Measurements from ENCODE around the gene FGF18.

Gene FGF18

GRCh38 chr5:171450423-171451331 is 31.2 kb downstream of the FGF18 start:
- no peak for DNase-seq (ENCODE audit: low spot score)
- TF ChIP-seq CTCF (IDR thresholded peaks at IDR 0.05; ENCODE audit: borderline replicate concordance, control extremely low read depth, extremely low read depth, insufficient read depth, missing control alignments) = no peak
- in situ Hi-C loops (cut with MboI; ENCODE audit: low sequenced_read_pairs, unreplicated experiment) = no loop called here

GRCh38 chr5:171451421-171451820 is 32.0 kb downstream of the FGF18 start:
- TF ChIP-seq CTCF (IDR thresholded peaks at IDR 0.05; ENCODE audit: borderline replicate concordance, control extremely low read depth, extremely low read depth, insufficient read depth, missing control alignments) = no peak
- no peak for DNase-seq (ENCODE audit: low spot score)
- in situ Hi-C loops (cut with MboI; ENCODE audit: low sequenced_read_pairs, unreplicated experiment) = no loop called here

DNA sequence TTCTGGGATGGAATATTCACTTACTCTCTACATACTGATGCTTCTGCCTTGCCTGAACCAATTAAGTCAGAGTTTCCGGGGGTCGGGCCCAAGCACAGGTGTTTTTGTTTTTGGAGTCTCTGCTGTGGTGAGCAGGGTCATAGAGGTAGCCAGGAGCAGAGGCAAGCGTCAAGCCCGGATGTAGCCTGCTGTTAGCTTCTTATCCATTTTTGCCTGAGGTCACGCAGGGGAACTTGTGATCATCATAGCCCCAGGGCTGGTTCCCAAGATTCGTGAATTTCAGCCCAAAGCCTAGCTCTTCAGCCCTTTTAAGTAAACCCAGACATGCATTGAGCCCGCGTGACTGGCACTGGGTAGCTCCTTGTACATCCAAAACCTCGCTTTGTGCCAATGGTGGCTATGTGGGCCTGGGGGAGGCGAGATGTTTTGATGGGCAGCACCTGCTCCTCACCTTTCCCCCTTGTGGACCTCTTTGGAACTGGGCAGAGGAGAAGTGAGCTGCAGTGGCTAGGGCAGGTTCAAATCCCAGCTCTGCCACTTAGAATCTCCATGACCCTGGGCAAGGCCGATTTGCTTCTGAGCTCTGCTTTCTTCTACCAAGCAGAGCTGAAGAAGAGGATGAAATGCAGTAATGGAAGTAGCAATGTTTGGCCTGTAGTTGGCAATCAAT is 33.7 kb downstream of the FGF18 start:
- no peak for TF ChIP-seq CTCF (IDR thresholded peaks at IDR 0.05; ENCODE audit: borderline replicate concordance, control extremely low read depth, extremely low read depth, insufficient read depth, missing control alignments)
- in situ Hi-C loops (cut with MboI; ENCODE audit: low sequenced_read_pairs, unreplicated experiment) = no loop called here
- no peak for DNase-seq (ENCODE audit: low spot score)

DNA sequence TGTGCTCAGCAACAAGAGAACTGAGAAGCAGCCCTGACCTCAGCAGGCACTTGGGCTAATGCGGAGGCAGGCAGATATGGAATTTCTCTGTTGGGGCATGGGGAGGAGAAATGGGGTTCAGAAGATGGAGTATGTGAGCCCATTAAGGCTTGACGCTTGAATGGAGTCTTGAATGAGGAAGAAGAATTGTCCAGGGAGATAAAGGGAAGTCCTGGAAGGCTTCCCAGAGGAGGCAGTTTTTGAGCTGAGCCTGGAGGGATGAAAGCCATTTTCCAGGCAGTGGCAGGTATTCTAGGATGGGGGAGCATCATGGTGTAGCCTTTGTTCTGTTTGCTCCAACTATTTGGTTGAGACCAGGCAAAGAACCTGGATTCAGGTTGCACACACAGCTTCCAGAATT is 34.5 kb downstream of the FGF18 start:
- in situ Hi-C loops (cut with MboI; ENCODE audit: low sequenced_read_pairs, unreplicated experiment) = no loop called here
- no peak for DNase-seq (ENCODE audit: low spot score)
- no peak for TF ChIP-seq CTCF (IDR thresholded peaks at IDR 0.05; ENCODE audit: borderline replicate concordance, control extremely low read depth, extremely low read depth, insufficient read depth, missing control alignments)

DNA sequence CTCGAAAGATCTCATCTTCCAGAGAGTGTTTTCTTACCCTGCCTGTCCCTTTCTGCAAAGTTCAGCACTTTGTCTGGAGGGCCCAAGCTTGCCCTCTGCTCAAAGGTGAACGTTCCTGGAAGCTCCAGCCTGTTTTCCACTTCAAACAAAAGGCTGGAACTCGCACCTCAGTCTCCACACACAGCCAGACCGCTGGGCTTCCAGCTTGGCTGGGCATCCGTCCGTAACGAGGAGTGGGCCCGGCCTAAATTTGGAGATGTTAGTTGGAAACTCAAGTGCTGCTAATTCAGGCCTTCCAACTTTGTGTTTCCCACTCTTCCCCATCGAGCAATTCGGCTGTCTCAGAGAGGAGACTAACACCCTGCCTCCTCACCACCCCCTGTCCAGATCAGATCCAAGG is 35.1 kb downstream of the FGF18 start:
- no peak for TF ChIP-seq CTCF (IDR thresholded peaks at IDR 0.05; ENCODE audit: borderline replicate concordance, control extremely low read depth, extremely low read depth, insufficient read depth, missing control alignments)
- in situ Hi-C loops (cut with MboI; ENCODE audit: low sequenced_read_pairs, unreplicated experiment) = no loop called here
- no peak for DNase-seq (ENCODE audit: low spot score)

- no peak for TF ChIP-seq CTCF (IDR thresholded peaks at IDR 0.05; ENCODE audit: borderline replicate concordance, control extremely low read depth, extremely low read depth, insufficient read depth, missing control alignments)
- no peak for DNase-seq (ENCODE audit: low spot score)
- in situ Hi-C loops (cut with MboI; ENCODE audit: low sequenced_read_pairs, unreplicated experiment) = no loop called here
Observed at GRCh38 chr5:171455522-171455921, 36.1 kb downstream of the FGF18 start.
